ENCODE results near the gene EFCAB12.

DNA sequence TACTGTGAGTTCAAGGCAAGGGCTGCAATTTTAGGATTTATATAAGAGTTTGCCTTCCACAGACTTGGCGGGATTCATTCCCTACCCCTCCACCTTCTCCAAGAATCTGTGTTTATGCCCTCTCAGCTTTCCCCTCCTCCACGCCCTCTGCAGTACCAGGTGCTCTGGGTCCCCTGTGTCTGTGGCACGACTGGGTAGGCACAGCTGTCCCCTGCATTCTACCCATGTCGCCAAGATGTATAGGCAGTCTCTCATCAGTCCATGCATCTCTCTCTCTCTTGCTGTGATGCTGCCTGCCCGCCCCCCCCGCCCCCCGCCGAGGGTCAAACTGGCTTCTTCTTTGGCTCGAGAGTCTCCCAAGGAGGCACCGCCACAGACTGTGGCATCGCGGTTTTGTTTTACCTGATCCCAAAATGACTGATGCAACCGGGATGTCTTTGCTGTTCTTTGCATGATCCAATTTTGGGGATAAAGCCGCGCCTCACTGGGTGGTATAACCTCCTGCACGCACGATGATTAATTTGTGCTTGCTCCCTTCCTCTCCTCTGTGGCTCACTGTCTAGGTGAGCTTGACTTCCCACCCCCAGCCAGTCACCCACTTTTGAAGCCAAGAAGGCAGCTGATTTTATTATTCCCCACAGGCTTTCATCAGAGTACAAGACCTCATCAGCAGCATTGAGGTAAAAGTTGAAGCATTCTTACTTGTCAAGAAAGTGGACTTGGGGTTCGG lies 43.7 kb downstream of the EFCAB12 start:
- TF ChIP-seq POLR2AphosphoS5 (IDR thresholded peaks at IDR 0.05; ENCODE audit: low read depth, low read length): 0 out of 2 replicates have a peak, but pooled peaks have one; percentile 24
- TF ChIP-seq, protein P1, sequence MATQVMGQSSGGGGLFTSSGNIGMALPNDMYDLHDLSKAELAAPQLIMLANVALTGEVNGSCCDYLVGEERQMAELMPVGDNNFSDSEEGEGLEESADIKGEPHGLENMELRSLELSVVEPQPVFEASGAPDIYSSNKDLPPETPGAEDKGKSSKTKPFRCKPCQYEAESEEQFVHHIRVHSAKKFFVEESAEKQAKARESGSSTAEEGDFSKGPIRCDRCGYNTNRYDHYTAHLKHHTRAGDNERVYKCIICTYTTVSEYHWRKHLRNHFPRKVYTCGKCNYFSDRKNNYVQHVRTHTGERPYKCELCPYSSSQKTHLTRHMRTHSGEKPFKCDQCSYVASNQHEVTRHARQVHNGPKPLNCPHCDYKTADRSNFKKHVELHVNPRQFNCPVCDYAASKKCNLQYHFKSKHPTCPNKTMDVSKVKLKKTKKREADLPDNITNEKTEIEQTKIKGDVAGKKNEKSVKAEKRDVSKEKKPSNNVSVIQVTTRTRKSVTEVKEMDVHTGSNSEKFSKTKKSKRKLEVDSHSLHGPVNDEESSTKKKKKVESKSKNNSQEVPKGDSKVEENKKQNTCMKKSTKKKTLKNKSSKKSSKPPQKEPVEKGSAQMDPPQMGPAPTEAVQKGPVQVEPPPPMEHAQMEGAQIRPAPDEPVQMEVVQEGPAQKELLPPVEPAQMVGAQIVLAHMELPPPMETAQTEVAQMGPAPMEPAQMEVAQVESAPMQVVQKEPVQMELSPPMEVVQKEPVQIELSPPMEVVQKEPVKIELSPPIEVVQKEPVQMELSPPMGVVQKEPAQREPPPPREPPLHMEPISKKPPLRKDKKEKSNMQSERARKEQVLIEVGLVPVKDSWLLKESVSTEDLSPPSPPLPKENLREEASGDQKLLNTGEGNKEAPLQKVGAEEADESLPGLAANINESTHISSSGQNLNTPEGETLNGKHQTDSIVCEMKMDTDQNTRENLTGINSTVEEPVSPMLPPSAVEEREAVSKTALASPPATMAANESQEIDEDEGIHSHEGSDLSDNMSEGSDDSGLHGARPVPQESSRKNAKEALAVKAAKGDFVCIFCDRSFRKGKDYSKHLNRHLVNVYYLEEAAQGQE (IDR thresholded peaks at IDR 0.05; ENCODE audit: insufficient read depth in 1 of 2, low read depth in 2 of 2, low read length in 2 of 2): no peak
